ENCODE data around the gene ENPP5. TPM values are rescaled to one million over a fixed set of nuclear protein-coding genes. Genes with fewer than 3 reads are reported as not detected.
"Not testable (repeated sequence)": the region's sequence is repeated elsewhere in the genome, so short reads cannot be mapped to it uniquely, and the experiment has no call there.

The ENPP5 gene
- polyA plus RNA-seq, 1 donor (not counting 4 experiments of a cell fraction or from before 2014, with no cell fraction given): 0.07 TPM

DNA sequence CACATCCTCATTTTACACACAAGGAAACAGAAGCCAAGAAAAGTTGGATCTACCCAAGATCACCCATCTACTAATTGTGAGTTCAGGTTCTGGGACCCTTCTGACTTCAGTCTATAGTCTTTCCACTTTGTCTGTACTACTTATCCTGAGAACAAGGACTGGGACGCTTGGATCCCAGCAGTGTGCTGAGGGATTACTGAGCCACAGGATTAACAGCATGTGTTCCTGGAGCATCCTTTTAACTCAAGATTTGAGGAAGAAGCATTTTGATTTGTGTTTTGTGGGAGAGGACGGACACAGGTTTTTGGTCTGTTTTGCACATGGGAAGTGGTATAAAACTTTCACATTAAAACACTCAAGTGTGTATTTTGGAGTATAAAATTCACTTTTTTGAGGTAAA is 36.6 kb downstream of the ENPP5 start:
- Histone ChIP-seq H3K27me3 (ENCODE audit: control insufficient read depth, extremely low read depth, insufficient read depth, low read length) (peaks cover 14% of the 10 kb centered on the region), H3K9me3 (ENCODE audit: control insufficient read depth, low read depth, low read length) (no peaks in the 10 kb centered on the region), H3K9me1 (ENCODE audit: control insufficient read depth, extremely low read depth, insufficient read depth, low read length) (no peaks in the 10 kb centered on the region), H4K20me1 (ENCODE audit: control insufficient read depth, extremely low read depth, insufficient read depth, low read length) (no peaks in the 10 kb centered on the region), H3K4me1 (ENCODE audit: control insufficient read depth, extremely low read depth, insufficient read depth, low read length) (no peaks in the 10 kb centered on the region), H2AFZ (ENCODE audit: control insufficient read depth, low read length) (no peak overlapping the region), H3K36me3 (ENCODE audit: control insufficient read depth in 2 of 2, extremely low read depth in 1 of 2, insufficient read depth in 2 of 2, low read length in 2 of 2) (no peaks in the 10 kb centered on the region), H3K9ac (ENCODE audit: control insufficient read depth, extremely low read depth, insufficient read depth, low read length) (no peak overlapping the region), H3K4me3 (ENCODE audit: control insufficient read depth in 2 of 3, extremely low read depth in 1 of 3, insufficient read depth in 2 of 3, low read depth in 1 of 3, low read length in 3 of 3) (no peak overlapping the region), H3K79me2 (ENCODE audit: control insufficient read depth, insufficient read depth, low read length) (no peaks in the 10 kb centered on the region), H3K4me2 (ENCODE audit: control insufficient read depth, extremely low read depth, insufficient read depth, low read depth, low read length) (no peak overlapping the region), H3K27ac (ENCODE audit: control insufficient read depth, insufficient read depth, low read length) (no peak overlapping the region)
- DNase-seq (ENCODE audit: low read depth, low spot score) (no peak), FAIRE-seq (no peak)
- dilution Hi-C loops (cut with MboI; ENCODE audit: extremely low pct_ligation_motif_present, low sequenced_read_pairs): no loop called here
- no peak for TF ChIP-seq EZH2 (IDR thresholded peaks at IDR 0.05; ENCODE audit: low read length)
- TF ChIP-seq, protein P1, sequence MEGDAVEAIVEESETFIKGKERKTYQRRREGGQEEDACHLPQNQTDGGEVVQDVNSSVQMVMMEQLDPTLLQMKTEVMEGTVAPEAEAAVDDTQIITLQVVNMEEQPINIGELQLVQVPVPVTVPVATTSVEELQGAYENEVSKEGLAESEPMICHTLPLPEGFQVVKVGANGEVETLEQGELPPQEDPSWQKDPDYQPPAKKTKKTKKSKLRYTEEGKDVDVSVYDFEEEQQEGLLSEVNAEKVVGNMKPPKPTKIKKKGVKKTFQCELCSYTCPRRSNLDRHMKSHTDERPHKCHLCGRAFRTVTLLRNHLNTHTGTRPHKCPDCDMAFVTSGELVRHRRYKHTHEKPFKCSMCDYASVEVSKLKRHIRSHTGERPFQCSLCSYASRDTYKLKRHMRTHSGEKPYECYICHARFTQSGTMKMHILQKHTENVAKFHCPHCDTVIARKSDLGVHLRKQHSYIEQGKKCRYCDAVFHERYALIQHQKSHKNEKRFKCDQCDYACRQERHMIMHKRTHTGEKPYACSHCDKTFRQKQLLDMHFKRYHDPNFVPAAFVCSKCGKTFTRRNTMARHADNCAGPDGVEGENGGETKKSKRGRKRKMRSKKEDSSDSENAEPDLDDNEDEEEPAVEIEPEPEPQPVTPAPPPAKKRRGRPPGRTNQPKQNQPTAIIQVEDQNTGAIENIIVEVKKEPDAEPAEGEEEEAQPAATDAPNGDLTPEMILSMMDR (optimal IDR thresholded peaks at IDR 0.05 in 1 of 3, IDR thresholded peaks at IDR 0.05 in 1 of 3, conservative IDR thresholded peaks at IDR 0.05 in 1 of 3; ENCODE audit: extremely low read depth in 1 of 3, insufficient read depth in 2 of 3, low read length in 3 of 3): no peak

DNA sequence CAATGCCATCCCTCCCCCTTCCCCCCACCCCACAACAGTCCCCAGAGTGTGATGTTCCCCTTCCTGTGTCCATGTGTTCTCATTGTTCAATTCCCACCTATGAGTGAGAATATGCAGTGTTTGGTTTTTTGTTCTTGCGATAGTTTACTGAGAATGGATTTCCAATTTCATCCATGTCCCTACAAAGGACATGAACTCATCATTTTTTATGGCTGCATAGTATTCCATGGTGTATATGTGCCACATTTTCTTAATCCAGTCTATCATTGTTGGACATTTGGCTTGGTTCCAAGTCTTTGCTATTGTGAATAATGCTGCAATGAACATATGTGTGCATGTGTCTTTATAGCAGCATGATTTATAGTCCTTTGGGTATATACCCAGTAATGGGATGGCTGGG is 39.5 kb downstream of the ENPP5 start:
- H3K79me2 ChIP-seq (ENCODE audit: control insufficient read depth, insufficient read depth, low read length); FAIRE-seq; H3K36me3 ChIP-seq (ENCODE audit: control insufficient read depth in 2 of 2, extremely low read depth in 1 of 2, insufficient read depth in 2 of 2, low read length in 2 of 2); H3K9ac ChIP-seq (ENCODE audit: control insufficient read depth, extremely low read depth, insufficient read depth, low read length); H3K27ac ChIP-seq (ENCODE audit: control insufficient read depth, insufficient read depth, low read length); H4K20me1 ChIP-seq (ENCODE audit: control insufficient read depth, extremely low read depth, insufficient read depth, low read length); H3K4me3 ChIP-seq (ENCODE audit: control insufficient read depth in 2 of 3, extremely low read depth in 1 of 3, insufficient read depth in 2 of 3, low read depth in 1 of 3, low read length in 3 of 3); H3K4me2 ChIP-seq (ENCODE audit: control insufficient read depth, extremely low read depth, insufficient read depth, low read depth, low read length); H2AFZ ChIP-seq (ENCODE audit: control insufficient read depth, low read length); H3K4me1 ChIP-seq (ENCODE audit: control insufficient read depth, extremely low read depth, insufficient read depth, low read length); dilution Hi-C loops (cut with MboI; ENCODE audit: extremely low pct_ligation_motif_present, low sequenced_read_pairs); H3K9me1 ChIP-seq (ENCODE audit: control insufficient read depth, extremely low read depth, insufficient read depth, low read length); H3K9me3 ChIP-seq (ENCODE audit: control insufficient read depth, low read depth, low read length); DNase-seq (ENCODE audit: low read depth, low spot score): not testable (repeated sequence)
- H3K27me3 ChIP-seq (ENCODE audit: control insufficient read depth, extremely low read depth, insufficient read depth, low read length): peaks cover 18% of the 10 kb centered on the region

DNA sequence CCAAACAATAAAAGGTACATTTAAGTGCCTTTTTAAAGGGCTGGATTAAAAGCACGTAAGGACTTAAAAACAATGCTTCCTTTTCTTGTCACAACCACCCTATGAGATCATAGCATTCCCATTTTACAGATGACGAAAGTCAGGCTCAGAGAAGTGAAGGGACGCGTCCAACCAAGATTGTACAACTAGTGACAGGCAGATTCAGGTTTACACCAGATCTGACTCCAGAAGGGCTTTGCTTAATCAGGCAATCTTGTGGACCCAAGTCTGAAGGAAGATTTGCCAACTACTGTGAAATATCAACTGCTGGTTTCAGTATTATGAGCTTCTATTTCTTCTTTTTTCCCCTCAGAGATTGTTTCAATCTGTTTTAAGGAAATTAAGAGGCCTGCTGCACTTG is 40.1 kb downstream of the ENPP5 start:
- DNase-seq (ENCODE audit: low read depth, low spot score) (no peak), FAIRE-seq (no peak)
- Histone ChIP-seq H3K4me1 (ENCODE audit: control insufficient read depth, extremely low read depth, insufficient read depth, low read length) (no peaks in the 10 kb centered on the region), H2AFZ (ENCODE audit: control insufficient read depth, low read length) (no peak overlapping the region), H3K36me3 (ENCODE audit: control insufficient read depth in 2 of 2, extremely low read depth in 1 of 2, insufficient read depth in 2 of 2, low read length in 2 of 2) (no peaks in the 10 kb centered on the region), H3K27ac (ENCODE audit: control insufficient read depth, insufficient read depth, low read length) (no peak overlapping the region), H4K20me1 (ENCODE audit: control insufficient read depth, extremely low read depth, insufficient read depth, low read length) (no peaks in the 10 kb centered on the region), H3K9me3 (ENCODE audit: control insufficient read depth, low read depth, low read length) (no peaks in the 10 kb centered on the region), H3K4me2 (ENCODE audit: control insufficient read depth, extremely low read depth, insufficient read depth, low read depth, low read length) (no peak overlapping the region), H3K4me3 (ENCODE audit: control insufficient read depth in 2 of 3, extremely low read depth in 1 of 3, insufficient read depth in 2 of 3, low read depth in 1 of 3, low read length in 3 of 3) (no peak overlapping the region), H3K9me1 (ENCODE audit: control insufficient read depth, extremely low read depth, insufficient read depth, low read length) (no peaks in the 10 kb centered on the region), H3K27me3 (ENCODE audit: control insufficient read depth, extremely low read depth, insufficient read depth, low read length) (peaks cover 18% of the 10 kb centered on the region), H3K9ac (ENCODE audit: control insufficient read depth, extremely low read depth, insufficient read depth, low read length) (no peak overlapping the region), H3K79me2 (ENCODE audit: control insufficient read depth, insufficient read depth, low read length) (no peaks in the 10 kb centered on the region)
- no peak for TF ChIP-seq EZH2 (IDR thresholded peaks at IDR 0.05; ENCODE audit: low read length)
- TF ChIP-seq, protein P1 (optimal IDR thresholded peaks at IDR 0.05 in 1 of 3, IDR thresholded peaks at IDR 0.05 in 1 of 3, conservative IDR thresholded peaks at IDR 0.05 in 1 of 3; ENCODE audit: extremely low read depth in 1 of 3, insufficient read depth in 2 of 3, low read length in 3 of 3): no peak
- dilution Hi-C loops (cut with MboI; ENCODE audit: extremely low pct_ligation_motif_present, low sequenced_read_pairs): no loop called here
